ENCODE measurements around the gene BTRC.
"Not testable (repeated sequence)": the region's sequence is repeated elsewhere in the genome, so short reads cannot be mapped to it uniquely, and the experiment has no call there.

The BTRC gene

GRCh38 chr10:101330231-101330630 lies 23.7 kb upstream of the BTRC start:
- Mint-ChIP-seq H3K4me1 (no peaks in the 10 kb centered on the region), H3K27ac (no peak overlapping the region), H3K27me3 (peaks cover 67% of the 10 kb centered on the region), H3K9me3 (no peaks in the 10 kb centered on the region), H3K36me3 (no peaks in the 10 kb centered on the region), H3K4me3 (no peak overlapping the region)
- DNase-seq, result no peak
- CTCF ChIA-PET, result no interaction called here

DNA sequence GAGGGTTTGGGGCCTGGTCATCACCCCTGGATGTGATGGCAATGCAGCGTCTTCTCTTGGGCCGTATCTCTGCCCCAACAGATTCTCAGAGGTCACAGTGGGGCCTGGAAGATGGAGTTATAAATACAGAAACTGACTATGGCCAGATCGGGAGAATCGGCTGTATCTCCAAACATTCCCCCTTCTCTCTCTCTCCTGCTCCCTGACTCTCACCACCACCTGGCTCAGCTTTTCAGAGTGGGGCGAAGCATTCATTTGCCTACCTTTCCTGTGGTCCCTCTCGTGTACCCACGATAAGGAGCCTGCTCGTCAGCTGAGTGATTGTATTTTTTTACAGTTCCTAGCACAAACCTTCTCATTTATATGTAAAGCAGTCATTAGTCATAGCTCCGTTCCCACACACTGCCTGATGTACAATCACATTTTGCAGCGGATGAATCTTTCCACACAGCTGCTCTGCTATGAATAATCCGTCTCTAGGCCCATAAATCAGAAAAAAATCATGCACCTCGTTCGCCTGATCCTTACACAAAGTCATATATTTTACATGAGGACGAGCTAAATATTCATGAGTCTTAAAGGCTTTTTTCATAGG lies 23.2 kb upstream of the BTRC start:
- CTCF ChIA-PET, result no interaction called here
- H3K4me3 Mint-ChIP-seq, result no peak overlapping the region
- H3K9me3 Mint-ChIP-seq, result no peaks in the 10 kb centered on the region
- no peak overlapping the region for H3K27ac Mint-ChIP-seq
- peaks cover 63% of the 10 kb centered on the region for H3K27me3 Mint-ChIP-seq
- H3K4me1 Mint-ChIP-seq, result no peaks in the 10 kb centered on the region
- no peak for DNase-seq
- H3K36me3 Mint-ChIP-seq, result no peaks in the 10 kb centered on the region

- Mint-ChIP-seq H3K27ac (no peak overlapping the region), H3K4me1 (no peaks in the 10 kb centered on the region), H3K27me3 (peaks cover 59% of the 10 kb centered on the region), H3K9me3 (no peaks in the 10 kb centered on the region), H3K4me3 (no peak overlapping the region), H3K36me3 (no peaks in the 10 kb centered on the region)
- CTCF ChIA-PET, result no interaction called here
- DNase-seq, result no peak
These were observed 22.0 kb upstream of the BTRC start for GRCh38 chr10:101331956-101332355.

DNA sequence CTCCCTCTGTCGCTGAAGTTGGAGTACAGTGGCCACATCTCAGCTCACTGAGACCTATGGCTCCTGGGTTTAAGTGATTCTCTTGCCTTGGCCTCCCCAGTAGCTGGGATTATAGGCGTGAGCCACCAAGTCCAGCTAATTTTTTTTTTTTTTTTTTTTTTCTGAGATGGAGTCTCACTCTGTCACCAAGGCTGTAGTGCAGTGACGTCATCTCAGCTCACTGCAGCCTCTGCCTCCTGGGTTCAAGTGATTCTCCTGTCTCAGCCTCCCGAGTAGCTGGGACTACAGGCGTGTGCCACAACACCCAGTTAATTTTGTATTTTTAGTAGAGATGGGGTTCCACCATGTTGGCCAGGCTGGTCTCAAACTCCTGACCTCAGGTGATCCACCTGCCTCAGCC lies 19.7 kb upstream of the BTRC start:
- H3K4me1 Mint-ChIP-seq, H3K27ac Mint-ChIP-seq, H3K36me3 Mint-ChIP-seq, DNase-seq, H3K4me3 Mint-ChIP-seq, CTCF ChIA-PET, H3K9me3 Mint-ChIP-seq: not testable (repeated sequence)
- peaks cover 55% of the 10 kb centered on the region for H3K27me3 Mint-ChIP-seq

DNA sequence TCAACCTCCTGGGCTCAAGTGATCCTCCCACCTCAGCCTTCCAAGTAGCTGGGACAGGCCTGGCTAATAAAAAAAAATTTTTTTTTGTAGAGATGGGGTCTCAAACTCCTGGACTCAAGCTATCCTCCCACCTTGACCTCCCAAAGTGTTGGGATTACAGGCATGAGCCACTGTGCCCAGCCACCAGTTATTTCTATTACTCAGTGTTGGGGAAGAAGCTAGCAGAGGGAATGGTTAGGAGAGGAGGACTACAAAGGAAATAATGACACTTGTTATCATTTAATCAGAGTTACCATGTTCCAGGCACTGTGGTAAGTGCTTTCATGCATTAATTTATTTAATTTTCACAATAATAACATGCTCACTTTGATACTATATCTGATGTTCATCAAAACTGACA lies 17.6 kb upstream of the BTRC start:
- no peaks in the 10 kb centered on the region for H3K9me3 Mint-ChIP-seq
- H3K36me3 Mint-ChIP-seq, result no peaks in the 10 kb centered on the region
- no peak for DNase-seq
- no peak overlapping the region for H3K4me3 Mint-ChIP-seq
- CTCF ChIA-PET, result no interaction called here
- no peaks in the 10 kb centered on the region for H3K4me1 Mint-ChIP-seq
- H3K27ac Mint-ChIP-seq, result no peak overlapping the region
- peaks cover 50% of the 10 kb centered on the region for H3K27me3 Mint-ChIP-seq

GRCh38 chr10:101337836-101338235 lies 16.1 kb upstream of the BTRC start:
- Mint-ChIP-seq H3K27ac (no peak overlapping the region), H3K9me3 (no peaks in the 10 kb centered on the region), H3K4me3 (no peak overlapping the region), H3K36me3 (no peaks in the 10 kb centered on the region), H3K4me1 (no peaks in the 10 kb centered on the region), H3K27me3 (peaks cover 44% of the 10 kb centered on the region)
- CTCF ChIA-PET, result no interaction called here
- no peak for DNase-seq

GRCh38 chr10:101341438-101341837 lies 12.5 kb upstream of the BTRC start:
- no peaks in the 10 kb centered on the region for H3K9me3 Mint-ChIP-seq

DNA sequence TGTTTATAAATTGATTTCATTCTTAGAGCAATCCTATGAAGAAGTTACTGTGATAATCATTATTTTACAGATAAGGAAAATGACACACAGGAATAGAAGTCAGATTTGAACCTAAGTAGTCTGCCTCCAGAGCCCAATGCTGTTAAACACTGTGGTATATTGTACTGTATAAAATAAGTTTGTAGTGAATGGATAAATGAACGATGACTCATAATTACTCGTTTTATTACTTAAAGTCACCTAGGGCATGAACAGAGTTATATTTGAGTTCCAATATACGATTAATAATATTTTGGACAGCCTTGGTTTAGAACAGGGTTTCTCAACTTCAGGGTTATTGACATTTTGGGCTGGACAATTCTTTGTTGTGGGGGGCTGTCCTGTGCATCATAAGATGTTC lies 7.8 kb upstream of the BTRC start:
- DNase-seq, result no peak
- H3K4me3 Mint-ChIP-seq, result no peak overlapping the region
- H3K27me3 Mint-ChIP-seq, result peaks cover 28% of the 10 kb centered on the region
- no peak overlapping the region for H3K27ac Mint-ChIP-seq
- H3K36me3 Mint-ChIP-seq, result no peaks in the 10 kb centered on the region
- H3K4me1 Mint-ChIP-seq, result no peaks in the 10 kb centered on the region
- H3K9me3 Mint-ChIP-seq, result no peaks in the 10 kb centered on the region
- CTCF ChIA-PET, result interaction anchor here (1.3 kb wide), 1 partner anchor 20 kb away, joined by 4 read pairs; no protein-coding TSS in a partner anchor

More at GRCh38 chr10:101341438-101341837, 12.5 kb upstream of the BTRC start:
- CTCF ChIA-PET, result no interaction called here
- H3K36me3 Mint-ChIP-seq, result no peaks in the 10 kb centered on the region
- peaks cover 31% of the 10 kb centered on the region for H3K27me3 Mint-ChIP-seq
- no peak for DNase-seq
- H3K4me3 Mint-ChIP-seq, result no peak overlapping the region
- H3K4me1 Mint-ChIP-seq, result no peaks in the 10 kb centered on the region
- H3K27ac Mint-ChIP-seq, result no peak overlapping the region

GRCh38 chr10:101351017-101351416 lies 2.9 kb upstream of the BTRC start:
- Mint-ChIP-seq H3K4me3 (no peak overlapping the region), H3K27ac (no peak overlapping the region), H3K36me3 (peaks cover 6% of the 10 kb centered on the region), H3K4me1 (peaks cover 22% of the 10 kb centered on the region), H3K9me3 (no peaks in the 10 kb centered on the region), H3K27me3 (peaks cover 32% of the 10 kb centered on the region)
- CTCF ChIA-PET, result no interaction called here
- no peak for DNase-seq

GRCh38 chr10:101351477-101351876 lies 2.5 kb upstream of the BTRC start:
- H3K9me3 Mint-ChIP-seq, result no peaks in the 10 kb centered on the region
- H3K4me1 Mint-ChIP-seq, result peaks cover 25% of the 10 kb centered on the region
- CTCF ChIA-PET, result no interaction called here

GRCh38 chr10:101352857-101353256 lies 1.1 kb upstream of the BTRC start:
- CTCF ChIA-PET, H3K27ac Mint-ChIP-seq, H3K9me3 Mint-ChIP-seq, H3K4me3 Mint-ChIP-seq, DNase-seq: not testable (repeated sequence)
- peaks cover 11% of the 10 kb centered on the region for H3K36me3 Mint-ChIP-seq
- H3K4me1 Mint-ChIP-seq, result peaks cover 26% of the 10 kb centered on the region
- peaks cover 32% of the 10 kb centered on the region for H3K27me3 Mint-ChIP-seq

More at GRCh38 chr10:101351477-101351876, 2.5 kb upstream of the BTRC start:
- Mint-ChIP-seq H3K27me3 (peaks cover 32% of the 10 kb centered on the region), H3K36me3 (peaks cover 8% of the 10 kb centered on the region), H3K27ac (no peak overlapping the region), H3K4me3 (no peak overlapping the region)
- no peak for DNase-seq

DNA sequence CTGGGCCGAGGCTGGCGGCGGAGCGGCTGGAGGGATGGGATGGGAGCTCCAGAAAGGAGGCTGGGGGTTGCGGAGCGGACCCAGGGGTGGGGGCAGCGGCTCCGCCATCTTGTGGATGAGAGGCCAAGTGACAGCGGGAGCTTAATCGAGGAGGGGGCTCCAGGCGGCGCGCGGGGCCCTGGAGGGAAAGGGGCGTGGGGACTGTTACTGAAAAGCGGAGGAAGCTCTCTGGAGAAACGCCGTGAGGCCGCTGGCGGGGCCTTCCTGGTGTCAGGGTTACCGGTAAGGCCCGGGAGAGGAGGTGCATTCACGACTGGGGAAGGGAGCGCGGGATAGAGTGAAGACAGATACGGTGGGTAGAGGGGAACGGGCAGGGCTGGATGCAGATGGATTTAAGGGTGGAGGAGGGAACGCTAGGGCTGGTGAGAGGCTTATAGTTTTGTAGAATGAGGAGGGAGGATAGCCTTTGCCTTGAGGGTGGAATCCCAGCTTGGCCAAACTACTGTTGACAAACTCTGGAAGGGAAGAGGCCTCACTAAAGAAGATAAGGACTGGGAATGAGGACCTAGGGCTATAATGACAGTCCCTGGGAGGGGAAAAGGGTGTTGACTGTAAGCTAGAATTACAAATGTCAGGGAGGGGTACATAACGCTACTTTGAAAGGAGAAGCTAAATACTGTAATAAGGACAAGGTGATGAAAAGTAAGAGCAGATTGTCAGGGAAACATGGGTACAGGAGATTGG lies 535 bp downstream of the BTRC start:
- CTCF ChIA-PET, result interaction anchor here (0.7 kb wide), 1 partner anchor 357 kb away, joined by 3 read pairs; no protein-coding TSS in a partner anchor

GRCh38 chr10:101355072-101355706 lies 1.2 kb downstream of the BTRC start:
- Mint-ChIP-seq H3K4me3 (peak overlapping the region; percentile 98), H3K36me3 (peaks cover 11% of the 10 kb centered on the region), H3K27ac (no peak overlapping the region), H3K27me3 (peaks cover 20% of the 10 kb centered on the region), H3K9me3 (no peaks in the 10 kb centered on the region), H3K4me1 (peaks cover 26% of the 10 kb centered on the region)
- CTCF ChIA-PET, result interaction anchor here (0.6 kb wide), 1 partner anchor 112 kb away, joined by 3 read pairs; no protein-coding TSS in a partner anchor
- DNase-seq, result no peak

More for the DNA sequence above, 535 bp downstream of the BTRC start:
- DNase-seq, result peak; percentile 72
- Mint-ChIP-seq H3K4me3 (peak overlapping the region; percentile 98), H3K9me3 (no peaks in the 10 kb centered on the region), H3K4me1 (peaks cover 26% of the 10 kb centered on the region), H3K36me3 (peaks cover 11% of the 10 kb centered on the region), H3K27me3 (peaks cover 22% of the 10 kb centered on the region), H3K27ac (peak overlapping the region; percentile 94)

- H3K9me3 Mint-ChIP-seq, result no peaks in the 10 kb centered on the region
- peaks cover 26% of the 10 kb centered on the region for H3K4me1 Mint-ChIP-seq
- peaks cover 11% of the 10 kb centered on the region for H3K27me3 Mint-ChIP-seq
- no peak overlapping the region for H3K4me3 Mint-ChIP-seq
- no peak for DNase-seq
- CTCF ChIA-PET, result no interaction called here
- H3K36me3 Mint-ChIP-seq, result peaks cover 11% of the 10 kb centered on the region
- no peak overlapping the region for H3K27ac Mint-ChIP-seq
These were observed 2.2 kb downstream of the BTRC start for GRCh38 chr10:101356132-101356531.

DNA sequence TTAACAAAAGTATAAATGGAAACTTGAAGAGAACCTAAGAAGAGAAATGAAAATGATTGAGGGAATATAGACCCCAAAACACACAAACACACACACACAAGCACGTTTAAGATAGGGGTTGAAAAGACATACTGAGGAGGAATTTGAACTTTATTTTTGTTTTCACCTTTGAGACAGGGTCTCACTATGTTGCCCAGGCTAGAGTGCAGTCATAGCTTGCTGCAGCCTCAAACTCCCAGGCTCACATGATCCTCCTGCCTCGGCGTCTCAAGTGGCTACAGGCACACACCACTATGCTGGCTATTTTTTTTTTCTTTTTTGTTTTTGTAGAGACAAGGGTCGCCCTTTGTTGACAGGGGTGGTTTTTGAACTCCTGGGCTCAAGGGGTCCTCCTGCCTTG lies 4.0 kb downstream of the BTRC start:
- CTCF ChIA-PET, result no interaction called here
- Mint-ChIP-seq H3K27me3 (peaks cover 6% of the 10 kb centered on the region), H3K36me3 (peaks cover 11% of the 10 kb centered on the region), H3K4me1 (peaks cover 26% of the 10 kb centered on the region), H3K27ac (no peak overlapping the region), H3K9me3 (no peaks in the 10 kb centered on the region), H3K4me3 (no peak overlapping the region)
- DNase-seq, result no peak

All from activated naive CD4-positive, alpha-beta T cell treated with anti-CD3 and anti-CD28 coated beads, Interleukin-2, amount 10 ng/mL, durations not matched to agents 7 days and 5 days (primary cell).